ENCODE data around the gene BRIP1.

GRCh38 chr17:61835606-61836005 is 27.7 kb downstream of the BRIP1 start:
- TF ChIP-seq POLR2A (IDR thresholded peaks at IDR 0.05; ENCODE audit: extremely low read depth, insufficient read length) (no peak), CTCF (IDR thresholded peaks at IDR 0.05; ENCODE audit: low read depth, low read length) (no peak), MAX (IDR thresholded peaks at IDR 0.05; ENCODE audit: low read depth, low read length) (no peak), MYC (IDR thresholded peaks at IDR 0.05; ENCODE audit: low read depth, low read length) (no peak)

All from NB4 (cell line).